ENCODE results near the gene MRPS18C.
"Not testable (repeated sequence)": the region's sequence is repeated elsewhere in the genome, so short reads cannot be mapped to it uniquely, and the experiment has no call there.

Gene MRPS18C

DNA sequence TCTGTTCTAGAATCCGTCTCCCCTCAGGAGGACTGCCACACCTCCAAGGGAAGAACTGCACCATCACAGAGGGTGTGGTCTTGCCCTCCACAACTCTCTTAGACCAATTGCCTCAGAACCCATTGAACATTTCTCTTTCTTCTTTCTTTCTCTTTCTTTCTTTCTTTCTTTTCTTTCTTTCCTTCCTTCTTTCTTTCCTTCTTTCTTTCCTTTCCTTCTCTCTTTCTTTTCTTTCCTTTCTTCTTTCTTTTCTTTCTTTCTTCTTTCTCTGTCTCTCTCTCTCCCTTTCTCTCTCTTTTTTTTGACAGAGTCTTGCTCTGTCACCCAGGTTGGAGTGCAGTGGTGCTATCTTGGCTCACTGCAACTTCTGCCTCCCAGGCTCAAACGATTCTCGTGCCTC lies 45.8 kb downstream of the MRPS18C start:
- DNase-seq, result not testable (repeated sequence)

DNA sequence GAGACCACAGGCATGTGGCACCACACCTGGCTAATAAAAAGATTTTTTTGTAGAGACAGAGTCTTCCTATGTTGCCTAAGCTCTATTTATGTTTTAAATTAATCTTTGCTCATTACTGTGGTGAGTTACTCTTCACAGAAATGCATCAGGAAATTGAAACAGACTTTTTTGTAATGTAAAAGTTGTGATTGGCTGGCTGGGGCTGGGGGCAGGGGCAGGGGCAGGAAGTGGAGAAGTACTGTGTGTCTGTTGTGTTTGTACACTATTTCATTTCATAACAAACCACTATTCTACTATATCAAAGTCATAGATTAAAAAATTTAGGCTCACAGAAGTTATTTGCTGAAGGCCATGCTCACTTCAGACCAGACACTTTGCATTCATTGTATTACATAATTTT lies 48.1 kb downstream of the MRPS18C start:
- no peak for DNase-seq

DNA sequence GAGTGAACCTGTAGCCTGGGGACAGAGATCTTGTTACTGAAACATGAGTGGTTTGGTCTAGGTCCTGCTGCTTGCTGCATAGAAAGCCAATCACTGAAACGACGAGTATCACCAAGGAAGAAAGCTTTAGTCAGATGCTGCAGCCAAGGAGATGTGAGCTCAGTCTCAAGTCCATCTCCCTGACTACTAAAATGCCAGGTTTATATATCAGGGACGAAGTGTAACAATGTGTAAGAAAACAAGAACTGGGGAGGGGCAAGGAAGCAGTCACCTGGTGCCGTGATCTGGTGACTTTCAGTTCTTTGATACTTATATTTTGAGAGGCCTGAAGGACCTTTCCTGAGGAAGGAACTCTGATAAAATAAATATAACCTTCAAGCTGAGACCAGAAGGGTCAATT lies 48.6 kb downstream of the MRPS18C start:
- DNase-seq, result no peak

- no peak for DNase-seq
Observed at GRCh38 chr4:83504996-83505395, 49.1 kb downstream of the MRPS18C start.

- not testable (repeated sequence) for DNase-seq
Observed at GRCh38 chr4:83509156-83509585, 53.3 kb downstream of the MRPS18C start.

DNA sequence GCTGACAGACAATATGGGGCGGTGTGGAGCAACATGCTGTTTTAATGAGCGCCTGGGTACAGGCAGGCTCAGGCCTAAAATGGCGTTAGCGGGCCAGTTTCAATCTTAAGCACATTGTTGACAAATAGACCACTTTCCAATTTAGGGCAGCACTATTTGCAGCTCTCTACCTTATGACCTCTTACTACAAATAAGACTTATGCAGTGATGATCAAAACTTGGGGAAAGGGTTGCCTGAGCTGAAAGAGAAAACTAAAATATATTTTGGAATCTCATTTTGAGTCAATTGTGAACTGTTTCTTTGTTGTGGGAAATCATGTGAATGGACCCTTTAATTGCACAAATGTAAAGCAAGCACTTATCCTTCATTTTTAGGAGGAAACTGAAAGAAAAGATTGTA lies 54.6 kb downstream of the MRPS18C start:
- no peak for DNase-seq

Data from NCI-H510A treated with DMSO at 0.1 percent for 48 hours (cell line).